ENCODE results near the gene CLDN10. TPM values are rescaled to one million over a fixed set of nuclear protein-coding genes. Genes with fewer than 3 reads are reported as not detected.
"Not testable (repeated sequence)": the region's sequence is repeated elsewhere in the genome, so short reads cannot be mapped to it uniquely, and the experiment has no call there.

Gene CLDN10
- total and polyA plus RNA-seq, 8 donors: 1.3 to 2.1 TPM; not detected in 6

GRCh38 chr13:95560387-95560786 lies 7.9 kb downstream of the CLDN10 start:
- H3K27ac ChIP-seq: no peak overlapping the region
- intact Hi-C loops (cut with DNase I; ENCODE audit: low total_unique reads): no loop called here
- 76 to 84% (median 82%) methylated on average over 6 of the region's 6 CpGs for whole genome bisulfite sequencing, 5 donors
- DNase-seq: no peak
- H3K4me3 ChIP-seq: no peak overlapping the region
- H3K4me1 ChIP-seq: no peaks in the 10 kb centered on the region
- no peaks in the 10 kb centered on the region for H3K9me3 ChIP-seq
- peaks cover 0 to 12% (median 0%) of the 10 kb centered on the region in 3 donors for H3K27me3 ChIP-seq
- TF ChIP-seq POLR2AphosphoS5 (IDR thresholded peaks at IDR 0.05) (no peak), EP300 (IDR thresholded peaks at IDR 0.05) (no peak)
- no peaks in the 10 kb centered on the region for H3K36me3 ChIP-seq

GRCh38 chr13:95564091-95564490 lies 11.6 kb downstream of the CLDN10 start:
- no peaks in the 10 kb centered on the region for H3K36me3 ChIP-seq

GRCh38 chr13:95564733-95565291 lies 12.3 kb downstream of the CLDN10 start:
- Histone ChIP-seq H3K9me3 (no peaks in the 10 kb centered on the region), H3K36me3 (no peaks in the 10 kb centered on the region), H3K27ac (no peak overlapping the region), H3K27me3 (no peaks in the 10 kb centered on the region), H3K4me3 (no peak overlapping the region), H3K4me1 (no peaks in the 10 kb centered on the region)
- intact Hi-C loops (cut with DNase I; ENCODE audit: low total_unique reads): no loop called here
- no peak for DNase-seq
- TF ChIP-seq EP300 (IDR thresholded peaks at IDR 0.05) (no peak), POLR2AphosphoS5 (IDR thresholded peaks at IDR 0.05) (no peak), CTCF (IDR thresholded peaks at IDR 0.05) (no peak), POLR2A (IDR thresholded peaks at IDR 0.05) (no peak)
- WGBS, 5 donors: 39 to 46% (median 42%) methylated on average over 5 of the region's 5 CpGs

More at GRCh38 chr13:95564091-95564490, 11.6 kb downstream of the CLDN10 start:
- TF ChIP-seq POLR2A (IDR thresholded peaks at IDR 0.05) (no peak), EP300 (IDR thresholded peaks at IDR 0.05) (no peak), CTCF (IDR thresholded peaks at IDR 0.05) (no peak), POLR2AphosphoS5 (IDR thresholded peaks at IDR 0.05) (no peak)
- no peak overlapping the region for H3K4me3 ChIP-seq
- H3K4me1 ChIP-seq: no peaks in the 10 kb centered on the region
- no peak for DNase-seq
- H3K9me3 ChIP-seq: no peaks in the 10 kb centered on the region
- WGBS, 5 donors: 74 to 76% (median 75%) methylated on average over 3 of the region's 3 CpGs
- intact Hi-C loops (cut with DNase I; ENCODE audit: low total_unique reads): no loop called here
- no peak overlapping the region for H3K27ac ChIP-seq
- no peaks in the 10 kb centered on the region for H3K27me3 ChIP-seq

DNA sequence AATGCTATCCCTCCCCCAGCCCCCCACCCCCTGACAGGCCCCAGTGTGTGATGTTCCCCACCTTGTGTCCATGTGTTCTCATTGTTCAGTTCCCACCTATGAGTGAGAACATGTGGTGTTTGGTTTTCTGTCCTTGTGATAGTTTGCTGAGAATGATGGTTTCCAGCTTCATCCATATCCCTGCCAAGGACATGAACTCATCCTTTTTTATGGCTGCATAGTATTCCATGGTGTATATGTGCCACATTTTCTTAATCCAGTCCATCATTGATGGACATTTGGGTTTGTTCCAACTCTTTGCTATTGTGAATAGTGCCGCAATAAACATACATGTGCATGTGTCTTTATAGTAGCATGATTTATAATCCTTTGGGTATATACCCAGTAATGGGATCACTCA lies 13.2 kb downstream of the CLDN10 start:
- DNase-seq; H3K4me3 ChIP-seq; H3K27me3 ChIP-seq; intact Hi-C loops (cut with DNase I; ENCODE audit: low total_unique reads); H3K27ac ChIP-seq; H3K9me3 ChIP-seq; H3K4me1 ChIP-seq; H3K36me3 ChIP-seq: not testable (repeated sequence)
- WGBS, 5 donors: 96 to 100% (median 97%) methylated on average over 1 of the region's 1 CpG

GRCh38 chr13:95568131-95568530 lies 15.6 kb downstream of the CLDN10 start:
- no peak overlapping the region for H3K4me3 ChIP-seq
- H3K4me1 ChIP-seq: no peaks in the 10 kb centered on the region
- no peak overlapping the region for H3K27ac ChIP-seq
- no peaks in the 10 kb centered on the region for H3K9me3 ChIP-seq
- no peaks in the 10 kb centered on the region for H3K36me3 ChIP-seq
- WGBS, 5 donors: 90 to 94% (median 93%) methylated on average over 2 of the region's 2 CpGs
- intact Hi-C loops (cut with DNase I; ENCODE audit: low total_unique reads): no loop called here
- DNase-seq: no peak
- TF ChIP-seq POLR2AphosphoS5 (IDR thresholded peaks at IDR 0.05): no peak
- TF ChIP-seq CTCF (IDR thresholded peaks at IDR 0.05): no peak
- TF ChIP-seq POLR2A (IDR thresholded peaks at IDR 0.05): no peak
- no peaks in the 10 kb centered on the region for H3K27me3 ChIP-seq

Measured in stomach (tissue), 9 donors.